Keratinocyte (primary cell): Measurements from ENCODE around the gene CASP4.

Experiments used
- CTCF ChIP-seq, 3 experiments: IDR thresholded peaks in 1 of 3; conservative IDR thresholded peaks in 1 of 3; optimal IDR thresholded peaks in 1 of 3; 2 replicates in 2 of 3; 3 replicates in 1 of 3; pipeline versions ENCODE3 to v1.5.1; 2011; ENCODE audit warnings: low read length in 3 of 3, mild to moderate bottlenecking in 3 of 3, moderate library complexity in 2 of 3, control low read depth in 1 of 3, inconsistent platforms in 1 of 3; ENCODE audit not compliant: insufficient read depth in 2 of 3; ENCODE audit errors: extremely low read depth in 1 of 3
- EZH2 ChIP-seq: IDR thresholded peaks from one replicate; pipeline ENCODE4 v1.6.1; 2012; ENCODE audit warnings: inconsistent platforms, mild to moderate bottlenecking, low read length, moderate library complexity

- TF ChIP-seq CTCF (optimal IDR thresholded peaks at IDR 0.05 in 1 of 3, IDR thresholded peaks at IDR 0.05 in 1 of 3, conservative IDR thresholded peaks at IDR 0.05 in 1 of 3; ENCODE audit: extremely low read depth in 1 of 3, insufficient read depth in 2 of 3, low read length in 3 of 3), result no peak
- TF ChIP-seq EZH2, result no peak
Observed at GRCh38 chr11:104895634-104896033, 72.7 kb downstream of the CASP4 start.
